HG03103 (cell line): ENCODE measurements around the gene SMIM35.

Source experiments
- ATAC-seq: cut with Tn5 transposase; IDR thresholded peaks from one replicate; pipeline ENCODE4 v1.9.1; 2021; ENCODE audit warnings: low read depth; ENCODE audit not compliant: unreplicated experiment

SMIM35 gene

GRCh38 chr11:118111019-118111743 lies 24.4 kb upstream of the SMIM35 start:
- ATAC-seq, result no peak

GRCh38 chr11:118109231-118109630 lies 22.5 kb upstream of the SMIM35 start:
- ATAC-seq, result no peak

GRCh38 chr11:118108513-118108912 lies 21.8 kb upstream of the SMIM35 start:
- ATAC-seq, result no peak

- no peak for ATAC-seq
These were observed 20.1 kb upstream of the SMIM35 start for GRCh38 chr11:118106789-118107335.

- ATAC-seq, result no peak
These were observed 19.0 kb upstream of the SMIM35 start for GRCh38 chr11:118105657-118106305.

GRCh38 chr11:118104491-118104890 lies 17.7 kb upstream of the SMIM35 start:
- no peak for ATAC-seq

GRCh38 chr11:118102721-118103261 lies 16.0 kb upstream of the SMIM35 start:
- no peak for ATAC-seq

GRCh38 chr11:118100691-118101232 lies 14.0 kb upstream of the SMIM35 start:
- ATAC-seq, result no peak

GRCh38 chr11:118099838-118100556 lies 13.2 kb upstream of the SMIM35 start:
- no peak for ATAC-seq

- no peak for ATAC-seq
These were observed 12.5 kb upstream of the SMIM35 start for GRCh38 chr11:118098996-118099837.

GRCh38 chr11:118095967-118096367 lies 9.2 kb upstream of the SMIM35 start:
- ATAC-seq, result no peak

- ATAC-seq, result no peak
These were observed 8.7 kb upstream of the SMIM35 start for GRCh38 chr11:118095493-118095892.

- no peak for ATAC-seq
These were observed 6.3 kb upstream of the SMIM35 start for GRCh38 chr11:118092907-118093571.

GRCh38 chr11:118091690-118092089 lies 4.9 kb upstream of the SMIM35 start:
- ATAC-seq, result no peak

GRCh38 chr11:118090545-118091162 lies 3.9 kb upstream of the SMIM35 start:
- ATAC-seq, result no peak

- ATAC-seq, result no peak
These were observed 1.8 kb upstream of the SMIM35 start for GRCh38 chr11:118088531-118088930.

GRCh38 chr11:118087931-118088330 lies 1.2 kb upstream of the SMIM35 start:
- ATAC-seq, result no peak

GRCh38 chr11:118084656-118085055 lies 2.1 kb downstream of the SMIM35 start:
- no peak for ATAC-seq

GRCh38 chr11:118084247-118084646 lies 2.5 kb downstream of the SMIM35 start:
- ATAC-seq, result no peak
